GM12872 (cell line): ENCODE measurements around the gene ELMOD1.

Experiments used
- CTCF ChIP-seq: IDR thresholded peaks from 3 replicates; pipeline ENCODE4 v1.5.1; 2011; ENCODE audit warnings: low read depth, mild to moderate bottlenecking, low read length, moderate library complexity; ENCODE audit not compliant: insufficient read depth

The ELMOD1 gene

GRCh38 chr11:107702109-107702660, 111.2 kb downstream of the ELMOD1 start:
- no peak for TF ChIP-seq CTCF

- TF ChIP-seq CTCF = no peak
Observed at GRCh38 chr11:107702723-107703122, 111.8 kb downstream of the ELMOD1 start.

- TF ChIP-seq CTCF = no peak
Observed at GRCh38 chr11:107704451-107704850, 113.5 kb downstream of the ELMOD1 start.

- TF ChIP-seq CTCF = no peak
Observed at GRCh38 chr11:107705027-107705426, 114.1 kb downstream of the ELMOD1 start.

- no peak for TF ChIP-seq CTCF
Observed at GRCh38 chr11:107706531-107706930, 115.6 kb downstream of the ELMOD1 start.

GRCh38 chr11:107707215-107707671, 116.3 kb downstream of the ELMOD1 start:
- TF ChIP-seq CTCF = no peak

GRCh38 chr11:107707807-107708206, 116.9 kb downstream of the ELMOD1 start:
- TF ChIP-seq CTCF = no peak
